Epidermal melanocyte (primary cell): ENCODE measurements around the gene OR1E1.
"Not testable (repeated sequence)": the region's sequence is repeated elsewhere in the genome, so short reads cannot be mapped to it uniquely, and the experiment has no call there.

Experiments
- DNase-seq: peaks from one replicate; pipeline ENCODE4 v3.0.0; 2011; ENCODE audit warnings: low spot score; ENCODE audit not compliant: insufficient read length

Gene OR1E1

DNA sequence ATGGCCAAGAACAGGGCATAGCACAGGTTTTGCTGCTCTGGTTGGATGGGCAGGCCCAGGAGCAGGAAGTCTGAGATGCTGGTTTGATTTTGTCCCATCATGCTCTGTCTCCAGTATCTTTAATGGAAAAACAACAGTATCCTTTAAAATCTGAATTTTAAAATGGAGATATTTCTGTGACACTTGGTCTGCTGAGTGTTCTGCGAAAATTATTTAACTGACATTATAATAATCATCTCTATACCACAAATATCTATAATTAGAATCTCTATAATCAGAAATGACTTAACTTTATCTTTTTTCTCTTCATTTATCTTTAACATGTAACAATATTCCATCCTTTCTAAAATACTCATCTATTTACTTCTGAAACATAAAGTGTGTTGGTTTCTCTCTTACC, at the start of gene OR1E1:
Gene OR1E1, minus strand, starts transcription at position 101 of the 400 bp plus-strand sequence. Its CDS starts 0 bp downstream, at position 101.
- no peak for DNase-seq

DNA sequence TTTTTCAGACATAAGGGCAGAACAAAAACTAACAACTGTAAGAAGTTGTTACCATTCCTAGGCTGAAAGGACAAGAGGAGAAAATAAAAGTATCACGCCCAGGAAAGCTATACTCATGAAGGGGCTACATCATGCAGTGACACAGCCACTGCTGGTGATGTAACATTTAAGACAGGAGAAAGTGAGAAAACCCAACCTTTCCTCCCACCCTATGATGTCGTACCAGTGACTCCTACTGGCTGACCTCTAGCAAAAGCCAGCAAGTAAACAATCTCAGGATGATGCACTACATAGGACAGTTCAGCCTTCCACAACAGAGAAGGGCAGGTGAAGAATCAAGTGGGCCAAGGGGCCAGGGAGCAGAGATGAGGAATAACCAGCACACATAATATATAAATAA, 49.4 kb upstream of the OR1E1 start:
- no peak for DNase-seq

- DNase-seq: no peak
These were observed 42.2 kb upstream of the OR1E1 start for GRCh38 chr17:3440451-3440850.

DNA sequence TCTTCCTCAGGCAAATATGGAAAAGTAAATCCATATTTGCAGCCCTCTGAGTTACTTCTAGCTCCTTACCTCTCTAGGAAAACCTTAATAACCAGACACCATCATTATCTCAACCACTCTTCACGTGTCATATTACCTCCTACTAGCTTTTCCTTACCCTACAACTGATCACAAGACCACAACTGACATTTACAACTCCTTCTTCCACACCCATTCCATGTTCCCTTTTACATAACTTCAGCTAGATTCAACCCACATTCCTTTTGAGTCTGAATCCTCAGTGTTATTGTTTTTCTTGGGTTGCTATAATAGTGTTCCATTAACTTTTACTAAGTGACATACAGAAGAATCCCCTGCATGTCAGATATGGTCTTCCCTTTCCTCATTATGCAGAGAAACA, 40.2 kb upstream of the OR1E1 start:
- DNase-seq: no peak

DNA sequence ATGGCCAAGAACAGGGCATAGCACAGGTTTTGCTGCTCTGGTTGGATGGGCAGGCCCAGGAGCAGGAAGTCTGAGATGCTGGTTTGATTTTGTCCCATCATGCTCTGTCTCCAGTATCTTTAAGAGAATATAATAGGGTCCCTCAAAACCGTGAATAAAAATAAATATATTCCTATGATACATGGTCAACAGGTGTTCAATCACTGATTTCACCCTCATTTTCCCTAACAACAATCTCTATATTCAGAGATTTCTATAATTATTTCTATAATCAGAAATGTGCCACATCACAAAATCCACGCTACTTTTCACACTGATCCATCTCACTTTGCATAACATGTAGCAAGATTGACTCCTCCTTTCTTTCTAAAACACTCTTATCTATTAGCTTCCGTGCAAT, 35.5 kb upstream of the OR1E1 start, which contains the start of gene OR1E2:
Gene OR1E2, minus strand, starts transcription at position 101 of the 400 bp plus-strand sequence. Its CDS starts 0 bp downstream, at position 101.
- no peak for DNase-seq

DNA sequence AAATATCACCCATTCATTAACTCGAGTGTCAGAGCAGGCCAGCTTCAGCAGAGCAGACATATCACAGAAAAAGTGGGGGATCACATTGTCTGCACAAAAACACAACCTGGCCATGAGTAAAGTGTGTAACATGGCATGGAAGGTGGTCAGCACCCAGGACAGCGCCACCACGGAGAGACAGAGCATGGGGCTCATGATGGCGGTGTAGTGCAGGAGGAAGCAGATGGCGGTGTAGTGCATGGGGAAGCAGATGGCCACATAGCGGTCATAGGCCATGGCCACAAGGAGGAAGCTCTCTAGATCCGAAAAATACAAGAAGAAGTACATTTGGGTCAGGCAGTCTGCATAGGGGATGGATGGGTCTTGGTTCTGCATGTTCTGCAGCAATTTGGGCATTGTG, 35.0 kb upstream of the OR1E1 start:
- DNase-seq: not testable (repeated sequence)

DNA sequence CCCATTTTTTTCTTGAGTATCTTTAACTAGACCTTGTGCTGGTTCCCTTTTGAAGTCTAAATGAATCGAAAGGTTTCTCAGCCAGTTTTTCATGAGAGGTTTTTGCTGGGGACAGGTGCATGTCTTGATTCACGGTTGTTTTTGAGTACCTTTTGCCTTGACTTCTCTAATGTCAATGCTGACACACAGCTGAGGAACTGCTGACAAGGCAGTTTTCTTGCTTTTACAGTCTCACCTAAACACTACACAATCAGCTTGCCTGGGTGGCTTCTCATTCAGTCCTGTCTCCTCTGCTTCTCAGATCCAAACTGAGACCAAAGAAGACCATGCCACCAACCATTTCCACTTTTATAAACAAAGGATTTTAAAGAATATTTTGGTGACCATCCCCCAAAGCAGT, 20.0 kb upstream of the OR1E1 start:
- no peak for DNase-seq

- DNase-seq: no peak
These were observed 17.4 kb upstream of the OR1E1 start for GRCh38 chr17:3415610-3416009.

DNA sequence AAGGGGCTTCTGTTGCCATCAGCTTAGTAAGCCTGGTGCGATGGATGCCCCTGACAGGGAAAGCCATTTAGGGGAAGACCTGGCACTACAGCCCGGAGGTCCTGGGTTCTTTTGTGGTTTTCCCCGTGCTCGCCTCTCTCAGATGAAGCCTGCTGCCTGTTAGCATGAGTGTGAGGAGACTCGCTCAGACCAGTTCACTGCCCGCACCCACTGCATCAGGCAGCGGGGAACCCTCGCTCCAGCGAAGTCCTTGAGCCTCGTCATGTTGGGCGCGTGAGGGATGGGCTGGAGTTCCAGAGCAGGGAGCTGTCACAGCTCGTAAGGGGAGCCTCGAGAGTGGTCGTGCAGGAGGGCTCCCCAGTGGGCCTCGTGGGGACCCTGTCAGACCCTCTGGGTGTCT, 14.0 kb upstream of the OR1E1 start:
- DNase-seq: not testable (repeated sequence)

DNA sequence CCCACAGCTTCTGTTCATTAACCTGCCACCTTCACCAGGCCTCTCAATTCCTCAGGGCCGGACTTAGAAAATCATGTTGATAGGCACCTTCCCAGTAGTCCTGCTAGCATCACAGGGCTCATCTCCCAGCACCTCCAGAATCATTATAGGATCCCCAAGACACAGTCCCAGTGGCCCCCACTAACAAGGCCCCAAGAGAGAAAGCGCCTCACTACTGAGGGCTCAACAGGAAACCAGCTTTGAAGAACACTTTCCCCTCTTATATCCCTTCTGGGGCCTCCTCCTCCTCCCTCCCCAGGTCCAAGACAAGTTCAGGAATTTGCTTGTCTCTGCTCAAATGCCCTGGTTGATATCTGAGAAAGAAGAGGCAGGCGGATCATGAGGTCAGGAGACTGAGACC, 12.9 kb upstream of the OR1E1 start, which contains the start of gene OR3A3:
Gene OR3A3, plus strand, starts transcription at position 301 of the 400 bp plus-strand sequence.
- DNase-seq: no peak

DNA sequence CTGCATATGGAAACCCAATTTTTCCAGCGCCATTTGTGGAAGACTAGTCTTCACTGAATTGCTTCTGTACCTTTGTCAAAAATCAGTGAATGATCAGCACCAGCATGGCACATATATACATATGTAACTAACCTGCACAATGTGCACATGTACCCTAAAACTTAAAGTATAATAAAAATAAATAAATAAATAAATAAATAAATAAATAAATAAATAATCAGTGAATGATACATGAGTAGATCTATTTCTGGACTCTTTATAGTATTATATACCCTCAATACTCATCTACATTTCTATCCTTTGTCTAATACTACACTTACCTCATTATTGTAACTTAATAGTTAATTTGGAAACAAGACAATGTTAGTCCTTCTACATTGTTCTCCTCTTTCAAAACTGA, 5.6 kb upstream of the OR1E1 start:
- DNase-seq: not testable (repeated sequence)

- no peak for DNase-seq
These were observed 3.6 kb upstream of the OR1E1 start for GRCh38 chr17:3401786-3402185.

GRCh38 chr17:3400055-3400454, 1.8 kb upstream of the OR1E1 start:
- no peak for DNase-seq

DNA sequence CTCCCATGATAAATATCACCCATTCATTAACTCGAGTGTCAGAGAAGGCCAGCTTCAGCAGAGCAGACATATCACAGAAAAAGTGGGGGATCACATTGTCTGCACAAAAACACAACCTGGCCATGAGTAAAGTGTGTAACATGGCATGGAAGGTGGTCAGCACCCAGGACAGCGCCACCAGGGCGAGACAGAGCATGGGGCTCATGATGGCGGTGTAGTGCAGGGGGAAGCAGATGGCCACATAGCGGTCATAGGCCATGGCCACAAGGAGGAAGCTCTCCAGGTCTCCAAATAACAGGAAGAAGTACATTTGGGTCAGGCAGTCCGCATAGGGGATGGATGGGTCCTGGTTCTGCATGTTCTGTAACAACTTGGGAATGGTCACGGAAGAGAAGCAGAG, 409 bp downstream of the OR1E1 start:
- DNase-seq: not testable (repeated sequence)

- no peak for DNase-seq
These were observed 8.4 kb downstream of the OR1E1 start for GRCh38 chr17:3389791-3390190.

- no peak for DNase-seq
These were observed 12.1 kb downstream of the OR1E1 start, which contains the start of gene OR3A2 for GRCh38 chr17:3385869-3386816. OR3A2 (minus strand) TSS chr17:3386308.

DNA sequence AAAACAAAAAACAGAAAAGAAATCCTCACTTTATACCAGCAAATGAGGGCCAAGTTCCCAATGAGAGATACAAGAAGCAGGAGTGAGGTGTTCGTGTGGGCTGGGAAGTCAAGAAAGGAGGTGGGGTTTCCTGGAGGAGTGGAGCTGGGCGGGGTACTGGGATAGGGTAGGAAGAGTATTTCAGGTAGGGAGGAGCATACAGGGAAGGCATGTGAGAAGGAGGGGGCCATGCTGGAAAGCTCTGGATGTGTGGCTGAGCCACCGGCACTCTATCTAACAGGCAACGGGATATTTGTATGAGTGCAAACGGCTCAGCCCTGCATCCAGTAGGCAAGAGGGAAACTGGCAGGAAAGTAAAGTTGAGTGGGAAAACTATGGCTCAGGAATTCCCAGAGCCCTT, 16.3 kb downstream of the OR1E1 start:
- no peak for DNase-seq

DNA sequence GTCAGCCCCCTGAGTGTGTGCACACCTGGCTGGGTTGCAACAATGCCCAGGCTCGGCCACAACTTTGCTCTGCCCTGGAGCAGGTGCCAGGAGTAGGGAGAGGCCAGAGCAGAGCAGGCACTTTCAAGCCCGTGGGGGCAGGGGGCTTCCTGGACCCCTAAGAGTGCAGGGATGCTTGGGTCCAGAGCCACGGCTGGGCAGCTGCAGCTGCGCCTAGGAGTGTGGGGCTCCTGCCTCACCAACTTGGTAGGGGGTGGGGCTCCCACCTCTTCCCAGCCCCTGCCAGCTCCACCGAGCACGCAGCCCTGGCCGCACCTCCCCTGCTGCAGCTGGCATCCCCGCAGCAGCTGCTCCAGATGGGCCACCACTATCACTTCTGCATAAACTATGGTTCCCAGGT, 19.9 kb downstream of the OR1E1 start:
- no peak for DNase-seq

- DNase-seq: not testable (repeated sequence)
These were observed 27.0 kb downstream of the OR1E1 start for GRCh38 chr17:3371167-3371566.
